ENCODE data around the gene LST1. TPM values are rescaled to one million over a fixed set of nuclear protein-coding genes. Genes with fewer than 3 reads are reported as not detected.

LST1 gene
- total and polyA plus RNA-seq, 2 of the 8 experiments (the other 6 are each of a cell fraction or from before 2014, with no cell fraction given): not detected

GRCh38 chr6:31620586-31621319, 34.7 kb downstream of the LST1 start, which contains the start of gene PRRC2A (continued):
- 0 out of 2 replicates have a peak, but pooled peaks have one; percentile 6 for TF ChIP-seq EGR1 (IDR thresholded peaks at IDR 0.05; ENCODE audit: borderline replicate concordance, low read depth, low read length)
- peak; percentile 75 to 83 for TF ChIP-seq POLR2A (IDR thresholded peaks at IDR 0.05; ENCODE audit: control extremely low read depth in 1 of 2, low read depth in 2 of 2, low read length in 2 of 2)
- no peak for TF ChIP-seq ATF3 (IDR thresholded peaks at IDR 0.05; ENCODE audit: insufficient read depth, low read depth, low read length)
- no peak for TF ChIP-seq RAD21 (IDR thresholded peaks at IDR 0.05 in 1 of 2, conservative IDR thresholded peaks at IDR 0.05 in 1 of 2; ENCODE audit: low read depth in 2 of 2, low read length in 2 of 2)
- TF ChIP-seq FOSL1 (IDR thresholded peaks at IDR 0.05; ENCODE audit: insufficient read depth, low read depth, low read length): 0 out of 2 replicates have a peak, but pooled peaks have one; percentile 21
- TF ChIP-seq RBBP5 (IDR thresholded peaks at IDR 0.05; ENCODE audit: borderline replicate concordance, low read depth, low read length): 0 out of 2 replicates have a peak, but pooled peaks have one; percentile 30
- peak; percentile 90 for TF ChIP-seq TAF7 (optimal IDR thresholded peaks at IDR 0.05; ENCODE audit: borderline replicate concordance, low read depth, low read length)
- no peak for TF ChIP-seq SUZ12 (IDR thresholded peaks at IDR 0.05; ENCODE audit: low read length)
- peak; percentile 45 for TF ChIP-seq ASH2L (IDR thresholded peaks at IDR 0.05; ENCODE audit: low read length)
- TF ChIP-seq TBP (IDR thresholded peaks at IDR 0.05; ENCODE audit: low read depth, low read length): peak; percentile 92; the same call in 1 of the 2 replicates
- peak; percentile 26 for TF ChIP-seq KDM4A (IDR thresholded peaks at IDR 0.05; ENCODE audit: low read depth, low read length, severe bottlenecking)
- peak; percentile 2 to 33; a peak in 2 of 3 replicates for TF ChIP-seq EP300 (IDR thresholded peaks at IDR 0.05; ENCODE audit: borderline replicate concordance in 1 of 2, low read depth in 2 of 2, low read length in 2 of 2)
- 0 out of 2 replicates have a peak, but pooled peaks have one; percentile 20 for TF ChIP-seq KDM5A (IDR thresholded peaks at IDR 0.05; ENCODE audit: low read length)
- peak in 1 of 2 experiments; percentile 63; a peak in 1 of 4 replicates for TF ChIP-seq SIN3A (conservative IDR thresholded peaks at IDR 0.05 in 1 of 2, IDR thresholded peaks at IDR 0.05 in 1 of 2; ENCODE audit: low read depth in 1 of 2, low read length in 2 of 2)
- TF ChIP-seq HDAC2 (IDR thresholded peaks at IDR 0.05; ENCODE audit: borderline replicate concordance in 1 of 2, low read depth in 2 of 2, low read length in 2 of 2): peak in 1 of 2 experiments; percentile 60; a peak in 1 of 4 replicates
